Activated naive CD4-positive, alpha-beta T cell treated with anti-CD3 and anti-CD28 coated beads, Interleukin-2, amount 50 U/mL, for 72 hours (primary cell): ENCODE results near the gene SRCAP. TPM values are rescaled to one million over a fixed set of nuclear protein-coding genes. Genes with fewer than 3 reads are reported as not detected.

ENCODE experiments used
- ATAC-seq, 2 donors: fragments of 150-1000 bp; cut with Tn5 transposase; 2 replicates each; pipeline ENCODE4 v1.10.0; 2021; ENCODE audit warnings: mild to moderate bottlenecking in 2 of 2, moderate library complexity in 2 of 2
- DNase-seq, 2 donors: peaks; one replicate each; pipeline ENCODE4 v3.0.0; 2021 to 2022; ENCODE audit warnings: low spot score in 2 of 2
- H3K27ac Mint-ChIP-seq, 2 donors: one replicate each; pipeline ENCODE4 v1.8.0; 2022; ENCODE audit warnings: mild to moderate bottlenecking in 2 of 2, mixed read lengths in 2 of 2
- H3K36me3 Mint-ChIP-seq, 2 donors: one replicate each; pipeline ENCODE4 v1.8.0; 2022; ENCODE audit warnings: mixed read lengths in 2 of 2
- H3K9me3 Mint-ChIP-seq, 2 donors: one replicate each; pipeline ENCODE4 v1.8.0; 2022; ENCODE audit warnings: mixed read lengths in 2 of 2
- total RNA-seq, 2 donors: library from RNA; stranded (reverse); gene quantifications; one replicate each; pipeline ENCODE4 v1.2.3, GENCODE V29; 2022

Gene SRCAP
- total RNA-seq, 2 donors from 2014 or later: 61.6 to 76.8 TPM

DNA sequence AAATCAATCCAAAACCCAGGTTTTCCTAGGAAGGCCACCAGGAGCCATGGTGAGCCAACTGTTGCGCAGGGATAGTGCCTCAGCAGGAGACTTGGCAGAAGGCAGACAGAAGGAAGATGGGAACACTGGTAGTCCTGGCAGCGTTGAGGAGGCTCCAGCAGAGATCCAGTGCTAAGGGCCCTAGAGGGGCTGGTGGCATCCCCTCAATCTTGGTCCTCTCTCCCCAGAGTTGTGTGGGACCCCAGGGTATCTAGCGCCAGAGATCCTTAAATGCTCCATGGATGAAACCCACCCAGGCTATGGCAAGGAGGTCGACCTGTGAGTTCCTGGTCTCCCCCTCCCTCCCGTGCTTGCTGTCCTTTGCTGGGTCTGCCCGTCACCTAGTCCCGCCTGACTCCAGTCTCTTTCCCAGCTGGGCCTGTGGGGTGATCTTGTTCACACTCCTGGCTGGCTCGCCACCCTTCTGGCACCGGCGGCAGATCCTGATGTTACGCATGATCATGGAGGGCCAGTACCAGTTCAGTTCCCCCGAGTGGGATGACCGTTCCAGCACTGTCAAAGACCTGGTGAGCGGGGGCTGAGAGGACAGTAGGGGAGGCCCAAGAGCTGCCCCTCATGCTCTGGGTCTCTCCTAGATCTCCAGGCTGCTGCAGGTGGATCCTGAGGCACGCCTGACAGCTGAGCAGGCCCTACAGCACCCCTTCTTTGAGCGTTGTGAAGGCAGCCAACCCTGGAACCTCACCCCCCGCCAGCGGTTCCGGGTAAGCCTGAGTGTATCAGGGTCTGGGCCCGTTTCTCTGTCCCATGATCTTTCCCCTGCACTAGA lies 57.2 kb downstream of the SRCAP start:
- Mint-ChIP-seq H3K9me3 (no peaks in the 10 kb centered on the region), H3K27ac (peak overlapping the region in 1 of 2 donors; percentile 39), H3K36me3 (peaks cover 0 to 4% of the 10 kb centered on the region in 2 donors)
- DNase-seq: no peak
- no peak for ATAC-seq

- no peak overlapping the region for H3K27ac Mint-ChIP-seq
- DNase-seq (no peak), ATAC-seq (no peak)
Measured at GRCh38 chr16:30756781-30757100, 57.8 kb downstream of the SRCAP start.

GRCh38 chr16:30757316-30757715 lies 58.3 kb downstream of the SRCAP start:
- Mint-ChIP-seq H3K27ac (no peak overlapping the region), H3K36me3 (peaks cover 0 to 7% of the 10 kb centered on the region in 2 donors), H3K9me3 (no peaks in the 10 kb centered on the region)
- ATAC-seq (no peak), DNase-seq (no peak)

More at GRCh38 chr16:30756781-30757100, 57.8 kb downstream of the SRCAP start:
- H3K9me3 Mint-ChIP-seq: no peaks in the 10 kb centered on the region
- peaks cover 0 to under 1% of the 10 kb centered on the region in 2 donors for H3K36me3 Mint-ChIP-seq

GRCh38 chr16:30758988-30759491 lies 60.1 kb downstream of the SRCAP start:
- H3K36me3 Mint-ChIP-seq: peaks cover 4 to 22% of the 10 kb centered on the region in 2 donors

DNA sequence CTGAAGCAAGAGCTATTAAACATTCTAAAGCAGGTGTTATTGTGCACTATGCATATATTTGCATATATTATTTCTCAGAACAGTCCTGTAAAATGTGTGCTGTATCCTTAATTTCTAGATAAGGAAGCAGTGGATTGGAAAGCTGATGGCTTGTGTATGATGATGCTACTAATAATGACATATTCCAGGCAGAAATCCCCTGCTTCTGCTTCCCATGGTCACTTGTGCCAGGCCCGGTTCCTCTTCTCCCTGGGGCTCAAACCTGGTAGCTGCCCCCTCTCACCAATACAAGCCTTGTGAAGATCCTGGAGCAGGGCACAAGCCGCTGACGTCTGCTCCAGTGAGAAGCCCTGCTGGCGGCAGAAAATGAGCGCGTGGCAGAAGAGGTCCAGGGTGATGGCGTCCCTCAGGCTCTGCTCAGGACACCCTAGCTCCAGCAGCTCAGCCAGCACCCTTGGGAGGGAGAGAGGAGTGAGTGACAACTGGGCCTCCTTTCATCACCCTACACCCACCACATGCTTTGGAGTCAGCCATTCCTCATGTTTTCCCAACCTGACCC lies 61.1 kb downstream of the SRCAP start:
- no peak for DNase-seq
- ATAC-seq: no peak
- Mint-ChIP-seq H3K36me3 (peaks cover 4 to 27% of the 10 kb centered on the region in 2 donors), H3K9me3 (no peaks in the 10 kb centered on the region), H3K27ac (no peak overlapping the region)

More at GRCh38 chr16:30758988-30759491, 60.1 kb downstream of the SRCAP start:
- ATAC-seq (no peak), DNase-seq (no peak)
- no peak overlapping the region for H3K27ac Mint-ChIP-seq
- no peaks in the 10 kb centered on the region for H3K9me3 Mint-ChIP-seq

DNA sequence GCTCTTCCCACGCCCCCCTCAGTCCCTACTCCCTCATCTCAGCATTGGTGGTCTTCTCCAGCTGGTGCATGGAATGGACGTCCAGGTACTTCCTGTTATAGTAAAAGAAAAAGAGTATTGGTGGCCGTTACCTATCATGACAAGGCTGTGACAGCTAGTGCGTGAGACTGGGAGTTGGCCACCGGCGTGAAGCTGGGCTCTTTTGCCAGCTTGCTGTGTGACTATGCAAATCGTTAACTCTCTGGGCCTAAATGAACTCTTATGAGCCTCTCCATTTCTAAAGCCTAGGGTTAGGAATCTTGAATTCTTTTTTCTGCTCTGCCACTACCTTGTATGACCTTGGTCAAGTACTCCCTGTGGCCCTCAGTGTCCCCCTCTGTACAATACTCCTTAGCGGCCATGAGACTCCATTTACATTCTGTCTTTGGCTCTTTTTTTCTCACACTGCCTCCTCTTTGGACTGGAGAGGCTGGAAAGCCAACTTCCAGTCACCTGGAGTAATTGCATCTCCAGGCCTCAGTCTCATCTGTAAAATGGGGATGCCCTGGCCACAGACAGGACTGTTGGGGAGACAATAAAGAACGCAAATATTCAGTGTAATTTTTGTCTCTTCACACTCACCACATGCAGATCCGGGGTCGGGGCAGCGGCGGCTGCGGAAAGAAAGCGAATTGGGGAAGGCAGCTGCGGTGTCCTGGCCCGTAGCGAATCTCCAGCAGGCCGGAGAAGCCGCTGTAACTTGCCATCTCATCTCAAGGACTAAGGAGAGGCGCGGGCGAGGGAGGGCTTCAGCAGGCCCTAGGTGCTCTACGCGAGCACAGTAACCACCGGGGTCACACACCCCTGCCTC lies 61.8 kb downstream of the SRCAP start:
- ATAC-seq: no peak
- Mint-ChIP-seq H3K9me3 (no peaks in the 10 kb centered on the region), H3K36me3 (peaks cover 4 to 27% of the 10 kb centered on the region in 2 donors), H3K27ac (peak overlapping the region; percentile 88 to 96)
- DNase-seq: no peak

DNA sequence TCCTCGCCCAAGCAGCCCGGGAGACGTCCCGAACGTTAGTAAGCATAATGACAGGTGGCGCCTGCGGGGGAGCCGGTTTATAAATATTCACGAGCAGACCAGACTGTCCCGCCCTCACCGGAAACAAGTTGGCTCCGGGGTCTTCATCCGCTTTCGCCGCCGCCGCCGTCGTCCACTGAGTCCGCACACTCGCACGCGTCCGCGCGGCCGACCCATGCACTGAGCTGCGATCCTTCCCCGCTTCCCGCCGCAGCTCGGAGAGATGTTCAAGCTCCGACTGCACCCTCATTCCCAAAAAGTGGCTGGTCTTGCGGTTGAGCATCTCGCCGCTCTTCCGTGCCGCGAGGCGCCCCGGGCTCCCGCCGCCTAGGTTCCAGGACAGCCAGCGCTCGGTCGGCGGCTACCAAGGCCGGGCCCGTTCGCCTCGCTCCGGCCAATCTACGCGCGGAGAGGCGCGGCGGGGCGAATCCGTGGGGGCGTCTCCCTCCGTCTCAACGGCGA lies 62.5 kb downstream of the SRCAP start:
- Mint-ChIP-seq H3K36me3 (peaks cover 4 to 27% of the 10 kb centered on the region in 2 donors), H3K27ac (peak overlapping the region; percentile 95 to 96), H3K9me3 (no peaks in the 10 kb centered on the region)
- peak; percentile 23 to 49 for ATAC-seq
- DNase-seq: no peak

DNA sequence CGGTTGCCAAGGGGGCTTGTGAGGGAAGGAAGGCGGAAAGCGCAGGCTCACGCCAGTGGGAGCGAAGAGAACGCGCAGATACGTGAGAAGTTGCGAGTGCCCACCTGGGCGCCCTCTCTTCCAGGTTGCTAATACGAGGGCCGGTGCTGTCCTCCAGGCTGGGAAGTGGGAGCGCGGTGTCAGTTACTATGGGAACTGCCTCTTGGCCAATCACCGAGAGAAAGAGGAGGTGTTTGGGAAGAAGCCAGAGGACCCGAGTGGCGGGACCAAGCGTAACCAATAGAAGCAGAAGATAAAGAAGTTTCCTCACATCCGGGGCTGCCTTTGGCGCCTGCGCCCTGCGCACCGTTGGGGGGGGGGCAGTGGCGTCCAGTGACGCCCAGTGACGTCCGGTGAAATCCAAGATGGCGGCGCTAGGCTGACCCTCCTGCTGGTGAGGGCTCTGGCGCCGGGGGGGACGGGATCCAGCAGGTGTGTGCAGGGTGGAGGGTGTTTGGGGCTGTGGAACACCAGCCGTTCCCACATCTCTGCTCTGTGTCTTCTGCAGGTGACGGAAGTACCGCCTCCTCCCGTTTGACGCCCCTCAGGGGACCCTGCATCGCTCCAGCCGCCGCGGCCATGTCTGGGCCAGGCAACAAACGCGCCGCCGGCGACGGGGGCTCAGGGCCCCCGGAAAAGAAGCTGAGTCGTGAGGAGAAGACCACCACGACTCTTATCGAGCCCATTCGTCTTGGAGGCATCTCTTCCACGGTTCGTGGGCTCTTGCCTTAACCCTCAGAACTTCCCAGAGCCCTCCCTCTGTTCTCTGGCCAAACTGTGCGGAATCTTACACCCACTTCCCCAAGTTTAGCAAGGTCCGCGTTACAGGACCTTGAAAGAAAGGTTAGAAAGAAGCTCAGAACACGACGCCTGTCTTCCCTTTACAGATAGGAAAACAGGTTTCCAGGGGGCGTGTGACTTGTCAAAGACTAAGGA lies 63.2 kb downstream of the SRCAP start, which contains the start of the genes CFAP119 and RNF40:
Gene CFAP119, minus strand, starts transcription at position 135 of the 975 bp plus-strand sequence. CDS start 314 bp downstream, outside the sequence.
Gene RNF40, plus strand, starts transcription at position 395 of the 975 bp plus-strand sequence. Its CDS starts 224 bp downstream, at position 619.
- DNase-seq (peak; percentile 93 to 96), ATAC-seq (peak; percentile 96 to 98)
- H3K36me3 Mint-ChIP-seq: peaks cover 4 to 31% of the 10 kb centered on the region in 2 donors
- H3K27ac Mint-ChIP-seq: peak within 1 kb of the TSS; percentile 95 to 96
- no peaks in the 10 kb centered on the region for H3K9me3 Mint-ChIP-seq

DNA sequence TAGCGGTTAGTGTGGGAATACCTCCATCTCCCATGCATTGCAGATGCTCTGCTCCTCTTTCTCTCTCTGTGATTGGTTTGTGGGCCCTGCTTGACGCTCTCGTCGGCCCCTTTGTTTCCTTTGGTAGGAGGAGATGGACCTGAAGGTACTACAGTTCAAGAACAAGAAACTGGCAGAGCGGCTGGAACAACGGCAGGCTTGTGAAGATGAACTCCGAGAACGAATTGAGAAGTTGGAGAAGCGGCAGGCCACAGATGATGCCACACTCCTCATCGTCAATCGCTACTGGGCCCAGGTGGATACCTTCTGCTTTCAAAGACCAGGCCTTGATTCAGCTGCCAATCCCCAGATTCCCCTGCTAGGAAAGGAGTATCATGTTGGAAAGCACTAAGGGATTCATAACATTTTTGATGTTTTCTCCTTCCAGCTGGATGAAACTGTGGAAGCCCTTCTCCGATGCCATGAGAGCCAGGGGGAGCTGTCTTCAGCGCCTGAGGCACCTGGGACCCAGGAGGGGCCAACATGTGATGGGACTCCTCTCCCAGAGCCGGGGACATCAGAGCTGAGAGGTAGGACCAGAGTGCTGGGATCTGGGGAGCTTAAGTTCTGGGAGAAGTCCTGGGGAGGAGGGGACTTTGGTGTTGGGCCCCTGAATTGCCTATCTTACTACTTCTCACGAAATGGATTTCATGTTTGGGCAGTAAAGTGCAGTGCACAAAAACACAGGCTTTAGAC lies 64.2 kb downstream of the SRCAP start:
- DNase-seq (no peak), ATAC-seq (no peak)
- Mint-ChIP-seq H3K27ac (peak overlapping the region; percentile 95 to 96), H3K9me3 (no peaks in the 10 kb centered on the region), H3K36me3 (peaks cover 4 to 32% of the 10 kb centered on the region in 2 donors)

DNA sequence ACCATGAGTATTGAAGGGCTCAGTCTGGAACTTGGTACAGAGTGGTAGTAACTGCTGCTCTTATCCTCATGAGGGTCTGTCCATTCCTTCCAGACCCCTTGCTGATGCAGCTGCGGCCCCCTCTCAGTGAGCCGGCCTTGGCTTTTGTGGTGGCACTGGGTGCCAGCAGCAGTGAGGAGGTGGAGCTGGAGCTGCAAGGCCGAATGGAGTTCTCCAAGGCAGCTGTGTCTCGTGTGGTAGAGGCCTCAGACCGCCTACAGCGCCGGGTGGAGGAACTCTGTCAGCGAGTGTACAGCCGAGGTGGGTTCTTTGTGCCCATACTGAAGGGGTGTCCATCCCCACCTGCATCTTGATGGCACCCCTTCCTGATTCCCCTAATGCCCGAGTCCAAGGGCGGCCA lies 65.1 kb downstream of the SRCAP start:
- no peak overlapping the region for H3K27ac Mint-ChIP-seq
- H3K9me3 Mint-ChIP-seq: no peaks in the 10 kb centered on the region
- peaks cover 4 to 32% of the 10 kb centered on the region in 2 donors for H3K36me3 Mint-ChIP-seq
- ATAC-seq (no peak), DNase-seq (no peak)

DNA sequence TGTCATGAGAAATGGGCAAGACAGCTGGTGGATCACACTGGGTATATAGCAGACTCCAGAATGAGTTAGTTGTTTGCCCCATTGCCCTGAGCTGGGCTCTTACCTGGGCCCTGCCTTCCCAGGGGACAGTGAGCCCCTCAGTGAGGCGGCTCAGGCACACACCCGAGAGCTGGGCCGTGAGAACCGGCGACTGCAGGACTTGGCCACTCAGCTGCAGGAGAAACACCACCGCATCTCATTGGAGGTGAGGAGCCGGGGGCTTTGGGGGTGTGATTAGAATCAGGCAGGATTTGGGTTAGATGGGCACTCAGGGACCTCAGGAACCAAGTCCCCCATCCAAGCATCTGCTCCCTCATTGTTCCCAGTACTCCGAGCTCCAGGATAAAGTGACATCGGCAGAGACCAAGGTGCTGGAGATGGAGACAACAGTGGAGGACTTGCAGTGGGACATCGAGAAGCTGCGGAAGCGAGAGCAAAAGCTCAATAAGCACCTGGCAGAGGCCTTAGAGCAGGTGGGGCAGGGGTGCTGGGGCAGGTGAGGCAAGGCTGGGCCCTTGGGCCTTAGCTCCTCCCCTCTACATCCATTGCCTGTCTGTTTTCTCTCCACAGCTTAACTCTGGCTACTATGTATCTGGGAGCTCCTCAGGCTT lies 66.0 kb downstream of the SRCAP start:
- no peak for DNase-seq
- Mint-ChIP-seq H3K9me3 (no peaks in the 10 kb centered on the region), H3K27ac (no peak overlapping the region), H3K36me3 (peaks cover 4 to 32% of the 10 kb centered on the region in 2 donors)
- no peak for ATAC-seq

DNA sequence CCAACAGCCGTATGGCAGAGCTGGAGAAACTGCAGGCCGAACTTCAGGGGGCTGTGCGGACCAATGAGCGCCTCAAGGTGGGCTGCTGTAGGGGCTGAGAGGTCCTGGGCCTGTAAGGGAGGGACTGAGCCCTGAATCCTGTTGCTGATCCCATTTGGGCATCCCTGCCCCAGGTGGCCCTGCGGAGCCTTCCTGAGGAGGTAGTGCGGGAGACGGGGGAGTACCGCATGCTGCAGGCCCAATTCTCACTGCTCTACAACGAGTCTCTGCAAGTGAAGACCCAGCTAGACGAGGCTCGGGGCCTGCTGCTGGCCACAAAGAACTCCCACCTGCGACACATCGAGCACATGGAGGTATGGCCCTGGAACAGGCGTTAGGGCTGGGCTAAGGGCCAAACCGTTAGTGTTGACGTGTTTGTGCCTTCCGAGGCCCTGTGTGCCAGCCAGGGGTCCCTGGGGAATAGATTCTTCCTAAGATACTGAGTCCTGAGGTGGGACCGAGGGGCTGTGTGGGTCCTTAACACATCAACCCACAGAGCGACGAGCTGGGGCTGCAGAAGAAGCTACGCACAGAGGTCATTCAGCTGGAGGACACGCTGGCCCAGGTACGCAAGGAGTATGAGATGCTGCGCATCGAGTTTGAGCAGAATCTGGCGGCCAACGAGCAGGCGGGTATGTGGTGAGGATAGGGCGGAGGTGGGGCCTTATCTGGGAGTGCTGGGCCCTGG lies 67.4 kb downstream of the SRCAP start:
- DNase-seq: no peak
- ATAC-seq: no peak
- no peaks in the 10 kb centered on the region for H3K9me3 Mint-ChIP-seq
- peaks cover 4 to 32% of the 10 kb centered on the region in 2 donors for H3K36me3 Mint-ChIP-seq
- H3K27ac Mint-ChIP-seq: no peak overlapping the region

DNA sequence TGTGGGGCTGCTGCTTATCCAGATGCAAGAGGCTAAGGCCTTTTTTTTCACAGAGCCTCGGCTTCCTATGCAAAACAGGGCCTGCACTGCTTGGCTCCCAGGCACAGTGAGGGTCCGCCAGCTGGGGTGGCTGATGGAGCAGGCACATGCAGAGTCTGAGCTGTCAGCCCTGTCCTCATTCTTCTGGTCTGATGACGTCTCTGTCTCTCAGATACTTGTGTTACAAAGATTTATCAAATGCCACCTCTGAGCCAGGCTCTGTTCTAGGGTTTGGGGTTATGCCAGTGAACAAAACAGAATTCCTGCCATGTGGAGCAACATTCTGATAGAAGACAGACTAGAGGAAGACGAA lies 67.9 kb downstream of the SRCAP start:
- peaks cover 4 to 29% of the 10 kb centered on the region in 2 donors for H3K36me3 Mint-ChIP-seq
- H3K9me3 Mint-ChIP-seq: no peaks in the 10 kb centered on the region
- ATAC-seq (no peak), DNase-seq (no peak)
- no peak overlapping the region for H3K27ac Mint-ChIP-seq
